K562 (cell line): ENCODE measurements around the gene TUT1. TPM values are rescaled to one million over a fixed set of nuclear protein-coding genes. Genes with fewer than 3 reads are reported as not detected.

Experiments
- CHD1 ChIP-seq: fragments of 200-600 bp; sonication (generic); IDR thresholded peaks from one replicate; pipeline ENCODE4 v1.6.1; 2012; ENCODE audit warnings: mild to moderate bottlenecking, moderate library complexity, low read length, inconsistent platforms
- HDAC1 ChIP-seq, 2 experiments: fragments of 450-650 bp; IDR thresholded peaks; 2 replicates each; pipeline ENCODE4 v1.6.1; 2016 to 2017; ENCODE audit warnings: inconsistent platforms in 1 of 2, mild to moderate bottlenecking in 1 of 2, moderate library complexity in 1 of 2
- MYC ChIP-seq, 2 experiments: fragments of 250-450 bp in 1 of 2; sonication (Bioruptor Pico) in 1 of 2; IDR thresholded peaks; 2 replicates each; pipeline versions ENCODE4 v1.5.1 to v1.6.1; 2012 to 2021; ENCODE audit warnings: low read depth in 2 of 2, borderline replicate concordance in 1 of 2, improper control_type of control experiment in 1 of 2, low read length in 1 of 2, mild to moderate bottlenecking in 1 of 2, moderate library complexity in 1 of 2
- PTRF ChIP-seq: fragments of 450-650 bp; IDR thresholded peaks from 2 replicates; pipeline ENCODE4 v1.6.1; 2016; ENCODE audit warnings: mild to moderate bottlenecking, missing genetic modification characterization, missing compliant biosample characterization
- TAF9B ChIP-seq: fragments of 450-650 bp; IDR thresholded peaks from 2 replicates; pipeline ENCODE4 v1.6.1; 2018; ENCODE audit warnings: mild to moderate bottlenecking; ENCODE audit not compliant: partially characterized antibody
- ZC3H4 ChIP-seq: sonication (generic); formaldehyde crosslinking; IDR thresholded peaks from 2 replicates; pipeline ENCODE4 v1.9.0; 2021; ENCODE audit warnings: missing genetic modification reagents, borderline replicate concordance
- polyA plus RNA-seq, 8 experiments: library from polyadenylated mRNA; depleted of rRNA in 4 of 8; stranded (reverse) in 5 of 8; unstranded in 3 of 8; fragments of >200 nt; fragmentation: Nextera tagmentation in 2 of 8; fragmentation: Illumina TruSeq in 1 of 8; extraction: Ambion mirVana in 2 of 8; extraction: Trizol in 1 of 8; gene quantifications; 2 replicates each; pipeline versions ENCODE4 v1.2.1 to v1.2.3, GENCODE V29; 2011 to 2014; ENCODE audit warnings: inconsistent platforms in 1 of 8, missing spikeins in 1 of 8
- total RNA-seq, 7 experiments: library from RNA; depleted of rRNA in 6 of 7; stranded (reverse); fragments of >200 nt in 6 of 7; fragmentation: Illumina TruSeq in 2 of 7; extraction: Trizol in 2 of 7; gene quantifications; 2 replicates each; pipeline versions ENCODE4 v1.2.1 to v1.2.3, GENCODE V29; 2011 to 2021; ENCODE audit warnings: low replicate concordance in 1 of 7
- TF ChIP-seq, protein P1 (sequence below): fragments of 450-650 bp; IDR thresholded peaks from 2 replicates; pipeline ENCODE4 v1.6.1; 2018; ENCODE audit not compliant: partially characterized antibody
- TF ChIP-seq, protein P2 (sequence below): fragments of 450-650 bp; IDR thresholded peaks from 2 replicates; pipeline ENCODE4 v1.6.1; 2016; ENCODE audit warnings: borderline replicate concordance
- TF ChIP-seq, protein P3 (sequence below): fragments of 450-650 bp; formaldehyde crosslinking; IDR thresholded peaks from 2 replicates; pipeline ENCODE4 v1.4.0; 2020; ENCODE audit warnings: mild to moderate bottlenecking, moderate library complexity
- TF ChIP-seq, protein P4 (sequence below): fragments of 250-450 bp; sonication (Bioruptor Pico); IDR thresholded peaks from 2 replicates; pipeline ENCODE4 v1.8.0; 2022; ENCODE audit warnings: inconsistent platforms
- TF ChIP-seq, protein P5 (sequence below), 2 experiments: fragments of 450-650 bp in 1 of 2; IDR thresholded peaks; 2 replicates each; pipeline ENCODE4 v1.6.1; 2011 to 2017; ENCODE audit warnings: low read depth in 2 of 2, antibody characterized with exemption in 1 of 2, borderline replicate concordance in 1 of 2, low read length in 1 of 2, mild to moderate bottlenecking in 1 of 2, mixed read lengths in 1 of 2; ENCODE audit not compliant: control insufficient read depth in 1 of 2

The TUT1 gene
- total and polyA plus RNA-seq, 9 of the 15 experiments (the other 6 are each of a cell fraction or from before 2014, with no cell fraction given), result 0.66 to 44.3 (median 15.7) TPM

DNA sequence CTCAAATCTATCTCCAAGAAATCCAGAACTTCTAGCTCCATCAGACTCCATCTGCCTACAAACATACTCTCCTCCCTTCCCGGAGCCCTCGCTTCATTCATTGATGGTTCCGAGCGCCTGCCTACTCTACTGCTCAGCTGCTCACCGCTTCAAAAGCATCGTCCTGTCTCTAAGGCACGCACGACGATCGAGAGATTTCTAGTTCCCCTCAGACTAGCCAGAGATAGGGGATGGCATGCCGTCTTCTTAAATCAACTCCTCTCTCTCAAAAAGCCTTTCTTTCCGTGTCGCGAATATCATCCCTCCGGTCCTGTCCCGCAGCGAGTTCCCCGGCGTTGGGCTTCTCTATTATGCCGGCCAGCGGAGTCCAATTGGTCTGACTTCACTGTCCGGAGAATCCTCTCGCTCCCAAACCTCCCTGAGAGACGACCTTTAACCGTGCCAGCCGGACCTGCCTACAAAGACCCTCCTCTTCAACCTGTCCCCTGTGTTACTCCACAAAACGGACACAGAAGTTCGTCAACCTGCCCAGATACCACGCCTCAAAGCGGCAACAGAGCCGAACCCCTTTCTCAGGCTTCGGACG, 18.2 kb downstream of the TUT1 start (continued):
- TF ChIP-seq, protein P1, sequence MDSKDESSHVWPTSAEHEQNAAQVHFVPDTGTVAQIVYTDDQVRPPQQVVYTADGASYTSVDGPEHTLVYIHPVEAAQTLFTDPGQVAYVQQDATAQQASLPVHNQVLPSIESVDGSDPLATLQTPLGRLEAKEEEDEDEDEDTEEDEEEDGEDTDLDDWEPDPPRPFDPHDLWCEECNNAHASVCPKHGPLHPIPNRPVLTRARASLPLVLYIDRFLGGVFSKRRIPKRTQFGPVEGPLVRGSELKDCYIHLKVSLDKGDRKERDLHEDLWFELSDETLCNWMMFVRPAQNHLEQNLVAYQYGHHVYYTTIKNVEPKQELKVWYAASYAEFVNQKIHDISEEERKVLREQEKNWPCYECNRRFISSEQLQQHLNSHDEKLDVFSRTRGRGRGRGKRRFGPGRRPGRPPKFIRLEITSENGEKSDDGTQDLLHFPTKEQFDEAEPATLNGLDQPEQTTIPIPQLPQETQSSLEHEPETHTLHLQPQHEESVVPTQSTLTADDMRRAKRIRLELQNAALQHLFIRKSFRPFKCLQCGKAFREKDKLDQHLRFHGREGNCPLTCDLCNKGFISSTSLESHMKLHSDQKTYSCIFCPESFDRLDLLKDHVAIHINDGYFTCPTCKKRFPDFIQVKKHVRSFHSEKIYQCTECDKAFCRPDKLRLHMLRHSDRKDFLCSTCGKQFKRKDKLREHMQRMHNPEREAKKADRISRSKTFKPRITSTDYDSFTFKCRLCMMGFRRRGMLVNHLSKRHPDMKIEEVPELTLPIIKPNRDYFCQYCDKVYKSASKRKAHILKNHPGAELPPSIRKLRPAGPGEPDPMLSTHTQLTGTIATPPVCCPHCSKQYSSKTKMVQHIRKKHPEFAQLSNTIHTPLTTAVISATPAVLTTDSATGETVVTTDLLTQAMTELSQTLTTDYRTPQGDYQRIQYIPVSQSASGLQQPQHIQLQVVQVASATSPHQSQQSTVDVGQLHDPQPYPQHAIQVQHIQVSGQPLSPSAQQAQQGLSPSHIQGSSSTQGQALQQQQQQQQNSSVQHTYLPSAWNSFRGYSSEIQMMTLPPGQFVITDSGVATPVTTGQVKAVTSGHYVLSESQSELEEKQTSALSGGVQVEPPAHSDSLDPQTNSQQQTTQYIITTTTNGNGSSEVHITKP, result peak; percentile 4
- TF ChIP-seq, protein P2, sequence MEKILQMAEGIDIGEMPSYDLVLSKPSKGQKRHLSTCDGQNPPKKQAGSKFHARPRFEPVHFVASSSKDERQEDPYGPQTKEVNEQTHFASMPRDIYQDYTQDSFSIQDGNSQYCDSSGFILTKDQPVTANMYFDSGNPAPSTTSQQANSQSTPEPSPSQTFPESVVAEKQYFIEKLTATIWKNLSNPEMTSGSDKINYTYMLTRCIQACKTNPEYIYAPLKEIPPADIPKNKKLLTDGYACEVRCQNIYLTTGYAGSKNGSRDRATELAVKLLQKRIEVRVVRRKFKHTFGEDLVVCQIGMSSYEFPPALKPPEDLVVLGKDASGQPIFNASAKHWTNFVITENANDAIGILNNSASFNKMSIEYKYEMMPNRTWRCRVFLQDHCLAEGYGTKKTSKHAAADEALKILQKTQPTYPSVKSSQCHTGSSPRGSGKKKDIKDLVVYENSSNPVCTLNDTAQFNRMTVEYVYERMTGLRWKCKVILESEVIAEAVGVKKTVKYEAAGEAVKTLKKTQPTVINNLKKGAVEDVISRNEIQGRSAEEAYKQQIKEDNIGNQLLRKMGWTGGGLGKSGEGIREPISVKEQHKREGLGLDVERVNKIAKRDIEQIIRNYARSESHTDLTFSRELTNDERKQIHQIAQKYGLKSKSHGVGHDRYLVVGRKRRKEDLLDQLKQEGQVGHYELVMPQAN, result peak; percentile 43; the same call in 1 of the 2 replicates
- TF ChIP-seq CHD1 (peak; percentile 81), HDAC1 (IDR thresholded peaks at IDR 0.05) (peak in 1 of 2 experiments; percentile 29; a peak in 1 of 4 replicates), MYC (IDR thresholded peaks at IDR 0.05; ENCODE audit: low read depth, low read length) (no peak), MYC (CRISPR knock-in tag; IDR thresholded peaks at IDR 0.05; ENCODE audit: borderline replicate concordance, low read depth) (peak; percentile 76; the same call in 1 of the 2 replicates), PTRF (tag) (no peak), ZC3H4 (no peak), TAF9B (no peak)
- TF ChIP-seq, protein P3, sequence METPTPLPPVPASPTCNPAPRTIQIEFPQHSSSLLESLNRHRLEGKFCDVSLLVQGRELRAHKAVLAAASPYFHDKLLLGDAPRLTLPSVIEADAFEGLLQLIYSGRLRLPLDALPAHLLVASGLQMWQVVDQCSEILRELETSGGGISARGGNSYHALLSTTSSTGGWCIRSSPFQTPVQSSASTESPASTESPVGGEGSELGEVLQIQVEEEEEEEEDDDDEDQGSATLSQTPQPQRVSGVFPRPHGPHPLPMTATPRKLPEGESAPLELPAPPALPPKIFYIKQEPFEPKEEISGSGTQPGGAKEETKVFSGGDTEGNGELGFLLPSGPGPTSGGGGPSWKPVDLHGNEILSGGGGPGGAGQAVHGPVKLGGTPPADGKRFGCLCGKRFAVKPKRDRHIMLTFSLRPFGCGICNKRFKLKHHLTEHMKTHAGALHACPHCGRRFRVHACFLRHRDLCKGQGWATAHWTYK (CRISPR knock-in tag), result no peak
- TF ChIP-seq, protein P4, sequence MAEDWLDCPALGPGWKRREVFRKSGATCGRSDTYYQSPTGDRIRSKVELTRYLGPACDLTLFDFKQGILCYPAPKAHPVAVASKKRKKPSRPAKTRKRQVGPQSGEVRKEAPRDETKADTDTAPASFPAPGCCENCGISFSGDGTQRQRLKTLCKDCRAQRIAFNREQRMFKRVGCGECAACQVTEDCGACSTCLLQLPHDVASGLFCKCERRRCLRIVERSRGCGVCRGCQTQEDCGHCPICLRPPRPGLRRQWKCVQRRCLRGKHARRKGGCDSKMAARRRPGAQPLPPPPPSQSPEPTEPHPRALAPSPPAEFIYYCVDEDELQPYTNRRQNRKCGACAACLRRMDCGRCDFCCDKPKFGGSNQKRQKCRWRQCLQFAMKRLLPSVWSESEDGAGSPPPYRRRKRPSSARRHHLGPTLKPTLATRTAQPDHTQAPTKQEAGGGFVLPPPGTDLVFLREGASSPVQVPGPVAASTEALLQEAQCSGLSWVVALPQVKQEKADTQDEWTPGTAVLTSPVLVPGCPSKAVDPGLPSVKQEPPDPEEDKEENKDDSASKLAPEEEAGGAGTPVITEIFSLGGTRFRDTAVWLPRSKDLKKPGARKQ (CRISPR knock-in tag), result no peak
- TF ChIP-seq, protein P5, sequence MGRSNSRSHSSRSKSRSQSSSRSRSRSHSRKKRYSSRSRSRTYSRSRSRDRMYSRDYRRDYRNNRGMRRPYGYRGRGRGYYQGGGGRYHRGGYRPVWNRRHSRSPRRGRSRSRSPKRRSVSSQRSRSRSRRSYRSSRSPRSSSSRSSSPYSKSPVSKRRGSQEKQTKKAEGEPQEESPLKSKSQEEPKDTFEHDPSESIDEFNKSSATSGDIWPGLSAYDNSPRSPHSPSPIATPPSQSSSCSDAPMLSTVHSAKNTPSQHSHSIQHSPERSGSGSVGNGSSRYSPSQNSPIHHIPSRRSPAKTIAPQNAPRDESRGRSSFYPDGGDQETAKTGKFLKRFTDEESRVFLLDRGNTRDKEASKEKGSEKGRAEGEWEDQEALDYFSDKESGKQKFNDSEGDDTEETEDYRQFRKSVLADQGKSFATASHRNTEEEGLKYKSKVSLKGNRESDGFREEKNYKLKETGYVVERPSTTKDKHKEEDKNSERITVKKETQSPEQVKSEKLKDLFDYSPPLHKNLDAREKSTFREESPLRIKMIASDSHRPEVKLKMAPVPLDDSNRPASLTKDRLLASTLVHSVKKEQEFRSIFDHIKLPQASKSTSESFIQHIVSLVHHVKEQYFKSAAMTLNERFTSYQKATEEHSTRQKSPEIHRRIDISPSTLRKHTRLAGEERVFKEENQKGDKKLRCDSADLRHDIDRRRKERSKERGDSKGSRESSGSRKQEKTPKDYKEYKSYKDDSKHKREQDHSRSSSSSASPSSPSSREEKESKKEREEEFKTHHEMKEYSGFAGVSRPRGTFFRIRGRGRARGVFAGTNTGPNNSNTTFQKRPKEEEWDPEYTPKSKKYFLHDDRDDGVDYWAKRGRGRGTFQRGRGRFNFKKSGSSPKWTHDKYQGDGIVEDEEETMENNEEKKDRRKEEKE (IDR thresholded peaks at IDR 0.05; ENCODE audit: borderline replicate concordance in 1 of 2, control insufficient read depth in 1 of 2, low read depth in 2 of 2, low read length in 1 of 2), result no peak
